GM19438 (cell line): ENCODE measurements around the gene GLI3.
A peak's percentile ranks its signal among the peaks of the same experiment; 100 is the strongest.

Experiments
- ATAC-seq: cut with Tn5 transposase; IDR thresholded peaks from one replicate; pipeline ENCODE4 v1.9.1; 2021; ENCODE audit warnings: low read depth; ENCODE audit not compliant: unreplicated experiment

GLI3 gene

GRCh38 chr7:41955451-41955850 is 281.6 kb downstream of the GLI3 start:
- ATAC-seq, result no peak

DNA sequence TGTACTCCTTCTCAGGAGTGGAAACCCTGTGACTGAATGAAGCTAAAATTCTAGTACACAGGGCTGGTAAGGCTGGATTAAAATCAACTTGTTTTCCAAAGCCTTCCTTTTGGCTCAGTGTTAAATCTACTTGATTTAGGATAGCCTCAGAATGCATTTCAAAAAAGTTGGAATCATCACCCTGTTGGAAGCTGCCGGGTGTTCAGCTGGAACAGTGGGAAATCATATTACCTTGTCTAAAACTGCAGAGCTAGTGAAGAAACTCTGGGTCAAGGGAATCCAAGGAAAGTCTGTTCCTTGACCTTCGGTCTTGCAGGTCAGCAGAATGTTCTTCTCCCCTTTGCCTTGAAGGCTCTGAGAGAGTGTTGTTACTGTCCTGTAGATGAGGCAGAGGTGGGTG is 282.0 kb downstream of the GLI3 start:
- no peak for ATAC-seq

DNA sequence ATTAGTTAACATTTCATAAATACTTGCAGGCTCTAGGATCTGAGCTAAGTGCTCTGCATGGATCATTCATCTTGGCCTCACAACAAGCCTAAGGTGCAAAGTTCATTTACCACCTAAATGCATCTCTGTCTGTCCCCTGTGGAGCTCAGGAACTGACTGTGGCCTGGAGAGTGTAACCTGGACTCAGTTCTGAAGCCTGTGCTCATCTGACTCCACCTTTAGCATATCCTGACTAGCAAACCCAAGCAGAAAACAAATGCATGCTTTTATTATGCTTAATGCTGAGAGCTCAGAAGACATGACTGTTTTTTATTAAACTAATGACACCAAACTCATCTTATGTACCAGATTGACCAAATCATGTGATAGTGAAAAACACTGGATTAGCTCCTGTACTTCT is 288.5 kb downstream of the GLI3 start:
- ATAC-seq, result no peak

GRCh38 chr7:41943094-41943577 is 293.9 kb downstream of the GLI3 start:
- peak; percentile 73 for ATAC-seq

GRCh38 chr7:41942468-41943093 is 294.4 kb downstream of the GLI3 start:
- ATAC-seq, result no peak

DNA sequence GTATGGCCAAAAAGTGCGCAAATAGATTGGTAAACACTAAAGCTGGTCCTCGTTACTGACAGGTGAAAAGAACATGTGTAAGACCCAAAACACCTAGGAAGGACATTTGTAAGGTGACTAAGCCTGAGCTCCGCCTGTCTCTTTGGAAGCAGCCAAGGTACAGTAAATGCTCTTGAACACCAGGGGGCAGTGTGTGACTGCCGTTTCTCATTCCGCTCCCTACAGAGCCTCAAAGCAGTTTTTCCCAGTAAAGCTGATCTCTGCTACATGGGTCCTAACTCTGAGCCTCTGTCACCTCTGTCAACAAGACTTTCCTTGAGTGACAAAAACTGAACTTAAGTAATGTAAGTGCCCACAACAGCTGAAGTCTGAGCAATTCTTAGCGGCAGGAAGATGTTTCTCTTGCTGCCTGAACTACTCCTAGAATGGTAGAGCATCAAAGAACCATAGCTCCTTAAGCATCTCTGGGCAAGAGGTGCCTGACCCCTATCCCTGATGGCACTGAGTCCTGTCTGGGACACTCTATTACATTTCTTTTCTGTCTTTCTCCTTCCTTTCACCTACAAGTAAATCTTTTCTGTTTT is 296.2 kb downstream of the GLI3 start:
- peak; percentile 75 for ATAC-seq

GRCh38 chr7:41938371-41938770 is 298.6 kb downstream of the GLI3 start:
- no peak for ATAC-seq

DNA sequence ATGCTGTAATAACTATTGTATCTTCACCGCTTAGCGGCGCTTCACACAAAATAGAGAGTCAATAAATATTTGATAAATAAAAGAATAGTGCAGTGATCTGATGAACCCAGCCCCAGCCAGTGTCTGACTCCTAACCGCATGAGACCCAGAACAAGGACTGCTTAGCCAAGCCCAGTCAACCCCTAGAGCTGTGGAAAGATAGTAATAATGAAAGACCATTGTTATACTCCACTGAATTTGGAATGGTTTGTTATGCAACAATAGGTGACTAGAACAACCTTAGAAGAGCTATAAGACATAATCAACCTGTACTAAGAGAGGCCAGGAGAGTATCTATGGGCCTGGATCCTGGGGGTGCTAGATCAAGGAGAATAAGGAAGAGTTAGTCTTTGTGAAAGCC is 303.6 kb downstream of the GLI3 start:
- no peak for ATAC-seq

GRCh38 chr7:41931263-41931646 is 305.8 kb downstream of the GLI3 start:
- ATAC-seq, result no peak

- ATAC-seq, result no peak
Measured at GRCh38 chr7:41930538-41931262, 306.3 kb downstream of the GLI3 start.

GRCh38 chr7:41928781-41929180 is 308.2 kb downstream of the GLI3 start:
- ATAC-seq, result no peak

- no peak for ATAC-seq
Measured at GRCh38 chr7:41928166-41928565, 308.8 kb downstream of the GLI3 start.

- ATAC-seq, result no peak
Measured at GRCh38 chr7:41927380-41927779, 309.6 kb downstream of the GLI3 start.

DNA sequence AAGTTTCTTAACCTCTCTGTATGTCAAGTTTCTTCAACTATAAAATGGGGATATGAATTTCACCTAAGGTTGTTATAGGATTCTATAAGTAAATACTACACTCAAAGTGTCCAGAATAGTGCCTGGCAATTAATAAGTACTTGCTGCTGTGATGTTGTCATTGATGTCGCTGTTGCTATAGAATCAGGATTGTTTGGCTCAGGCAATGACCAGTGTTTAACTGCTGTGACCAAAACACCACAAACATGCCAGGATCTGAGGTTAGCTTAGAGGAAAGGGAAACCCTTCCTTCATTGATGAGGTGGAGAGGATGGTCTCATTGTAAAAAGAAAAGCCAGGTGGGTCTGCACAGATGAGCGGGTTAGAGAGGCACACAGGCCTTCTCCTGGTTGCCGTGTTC is 311.1 kb downstream of the GLI3 start:
- no peak for ATAC-seq

DNA sequence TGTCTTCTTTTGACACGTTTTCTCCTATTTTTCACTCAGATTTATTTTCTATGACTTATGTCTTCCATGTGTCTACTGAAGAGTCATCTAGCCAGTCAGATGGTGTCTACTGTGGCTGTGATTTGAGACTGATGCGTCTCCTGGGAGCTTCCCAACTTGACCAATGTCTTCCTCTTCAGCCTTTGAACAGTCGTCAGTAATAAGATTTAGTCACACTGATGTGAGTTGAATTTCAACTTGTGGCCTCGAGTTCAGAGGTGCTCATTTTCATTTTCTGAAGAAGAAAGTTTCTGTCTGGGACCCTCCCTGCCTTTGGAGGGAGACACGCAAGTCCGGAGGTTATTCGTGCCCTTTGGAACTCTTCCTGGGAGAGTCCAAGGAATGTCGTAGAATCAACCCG is 312.2 kb downstream of the GLI3 start:
- ATAC-seq, result no peak

DNA sequence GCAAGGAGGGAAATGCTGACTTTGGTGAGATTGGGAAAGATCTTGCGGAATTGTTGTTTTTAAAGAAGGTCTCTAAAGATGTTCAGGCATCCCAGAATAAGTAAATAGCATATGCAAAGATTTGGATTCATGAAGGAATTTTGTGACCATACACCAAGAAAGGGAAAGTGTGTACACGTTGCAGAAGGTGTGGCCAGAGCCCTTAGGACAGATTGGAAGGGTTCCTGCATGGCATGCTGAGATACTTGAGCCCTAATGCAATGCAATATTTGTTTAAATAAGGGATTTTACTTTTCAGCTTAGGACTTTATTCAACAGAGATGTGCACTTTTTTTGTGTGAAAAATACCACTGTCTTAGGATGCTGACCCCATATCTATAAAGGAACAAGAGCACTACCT is 314.6 kb downstream of the GLI3 start:
- ATAC-seq, result no peak

GRCh38 chr7:41921453-41921981 is 315.5 kb downstream of the GLI3 start:
- no peak for ATAC-seq

- no peak for ATAC-seq
Measured at GRCh38 chr7:41918597-41918996, 318.4 kb downstream of the GLI3 start.

DNA sequence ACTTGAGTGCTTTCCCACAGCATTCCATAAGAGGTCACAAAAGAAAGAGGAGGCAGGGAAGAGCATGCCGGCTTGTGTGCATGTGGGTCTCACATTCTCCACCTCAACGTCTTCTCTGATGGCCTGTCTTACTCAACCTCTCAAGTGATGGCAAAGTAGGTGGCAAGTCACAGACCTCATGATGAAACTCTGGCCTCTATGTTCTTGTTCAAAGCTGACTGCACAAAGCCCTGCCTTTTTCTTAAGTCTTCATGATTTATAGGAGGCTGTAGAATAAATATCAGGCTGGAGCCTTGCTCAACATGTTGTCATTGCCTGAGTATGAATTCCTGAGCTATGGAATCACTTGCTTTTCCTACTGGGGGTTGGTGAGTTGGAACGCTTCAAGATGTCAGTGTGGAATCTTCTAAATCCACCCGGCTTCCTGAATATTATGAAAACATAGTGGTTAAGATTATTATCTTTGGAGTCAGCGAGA is 320.5 kb downstream of the GLI3 start:
- ATAC-seq, result no peak

DNA sequence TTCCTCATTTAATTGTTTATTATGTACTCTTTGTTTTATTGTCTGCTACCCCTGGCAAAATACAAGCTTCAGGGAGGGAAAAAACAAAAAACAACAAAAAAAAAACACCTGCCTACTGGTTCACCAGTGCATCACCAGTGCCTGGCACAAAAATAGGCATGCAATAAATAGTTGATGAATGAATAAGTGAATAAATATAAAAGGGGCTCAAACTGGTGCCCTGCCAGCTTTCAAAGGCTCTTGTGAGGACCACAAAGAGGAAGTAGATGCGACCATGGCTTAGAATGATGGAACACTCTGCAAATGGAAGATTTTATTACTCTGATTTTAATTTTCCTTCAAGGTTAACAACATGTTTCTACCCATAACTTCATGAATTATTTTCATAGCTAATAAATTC is 321.1 kb downstream of the GLI3 start:
- no peak for ATAC-seq

DNA sequence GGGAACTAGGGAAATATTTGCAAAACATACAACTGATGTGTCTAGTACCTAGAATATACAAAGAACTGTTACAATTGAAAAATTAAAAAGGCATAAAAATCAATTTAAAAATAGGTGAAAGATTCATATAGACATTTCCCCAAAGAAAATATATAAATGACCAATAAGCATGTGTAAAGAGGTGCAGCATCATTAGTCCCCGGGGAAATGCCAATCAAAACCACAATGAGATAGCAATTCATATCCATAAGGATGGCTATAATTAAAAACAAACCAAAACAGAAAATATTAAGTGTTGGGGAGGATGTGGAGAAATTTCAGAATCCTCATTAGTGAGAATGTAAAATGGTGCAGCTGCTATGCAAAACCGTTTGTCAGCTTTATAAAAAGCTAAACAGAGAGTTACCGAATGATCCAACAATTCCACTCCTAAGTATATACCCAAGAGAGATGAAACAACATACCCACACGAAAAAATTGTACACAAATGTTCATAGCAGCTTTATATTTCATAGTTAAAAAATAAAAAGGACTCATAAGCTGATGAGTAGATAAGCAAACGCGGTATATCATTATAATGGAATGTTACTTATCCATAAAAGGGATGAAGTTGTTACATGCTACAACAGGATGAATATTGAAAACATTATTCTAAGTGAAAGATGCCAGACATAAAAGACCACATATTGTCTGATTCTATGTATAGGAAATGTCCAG is 324.0 kb downstream of the GLI3 start:
- ATAC-seq, result no peak
